Fibroblast of the aortic adventitia (primary cell): ENCODE results near the gene HRG. TPM values are rescaled to one million over a fixed set of nuclear protein-coding genes. Genes with fewer than 3 reads are reported as not detected.
A peak's percentile ranks its signal among the peaks of the same experiment; 100 is the strongest.

ENCODE experiments used
- DNase-seq: peaks from one replicate; pipeline ENCODE4 v3.0.0-alpha.2; 2010; ENCODE audit warnings: low read depth
- H3K4me3 ChIP-seq: 2 replicates; pipeline ENCODE4 v1.5.1; 2011; ENCODE audit warnings: low read depth, mild to moderate bottlenecking, control low read depth, low read length, moderate library complexity
- total RNA-seq: library from RNA; depleted of rRNA; stranded (reverse); fragments of >200 nt; gene quantifications from 2 replicates; pipeline ENCODE4 v1.2.3, GENCODE V29; 2012; ENCODE audit warnings: low replicate concordance
- TF ChIP-seq, protein P1 (sequence below): IDR thresholded peaks from 2 replicates; pipeline ENCODE4 v1.5.1; 2011; ENCODE audit warnings: mild to moderate bottlenecking, low read length, control low read depth, inconsistent platforms; ENCODE audit not compliant: insufficient read depth

The HRG gene, protein sequence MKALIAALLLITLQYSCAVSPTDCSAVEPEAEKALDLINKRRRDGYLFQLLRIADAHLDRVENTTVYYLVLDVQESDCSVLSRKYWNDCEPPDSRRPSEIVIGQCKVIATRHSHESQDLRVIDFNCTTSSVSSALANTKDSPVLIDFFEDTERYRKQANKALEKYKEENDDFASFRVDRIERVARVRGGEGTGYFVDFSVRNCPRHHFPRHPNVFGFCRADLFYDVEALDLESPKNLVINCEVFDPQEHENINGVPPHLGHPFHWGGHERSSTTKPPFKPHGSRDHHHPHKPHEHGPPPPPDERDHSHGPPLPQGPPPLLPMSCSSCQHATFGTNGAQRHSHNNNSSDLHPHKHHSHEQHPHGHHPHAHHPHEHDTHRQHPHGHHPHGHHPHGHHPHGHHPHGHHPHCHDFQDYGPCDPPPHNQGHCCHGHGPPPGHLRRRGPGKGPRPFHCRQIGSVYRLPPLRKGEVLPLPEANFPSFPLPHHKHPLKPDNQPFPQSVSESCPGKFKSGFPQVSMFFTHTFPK
- total RNA-seq = not detected in 2 replicates

DNA sequence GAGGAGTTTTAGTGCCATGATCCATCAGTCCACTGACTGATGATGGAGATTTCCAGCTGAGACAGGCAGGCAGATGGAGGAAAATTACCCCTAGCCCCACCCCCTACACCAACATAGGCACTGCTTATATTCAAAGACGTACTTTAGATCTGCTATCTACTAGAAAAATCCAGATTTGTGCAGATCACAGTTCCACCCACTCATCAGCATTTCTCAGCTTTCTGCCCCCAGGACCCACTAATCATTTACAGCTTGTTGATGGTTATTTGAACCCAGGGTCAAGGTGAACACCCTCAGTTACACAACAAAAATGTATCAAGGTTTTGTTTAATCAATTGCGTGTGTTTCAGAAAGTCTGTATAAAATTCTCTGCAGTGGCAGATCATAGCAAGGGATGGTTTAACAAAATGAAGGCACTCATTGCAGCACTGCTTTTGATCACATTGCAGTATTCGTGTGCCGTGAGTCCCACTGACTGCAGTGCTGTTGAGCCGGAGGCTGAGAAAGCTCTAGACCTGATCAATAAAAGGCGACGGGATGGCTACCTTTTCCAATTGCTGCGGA is at the start of gene HRG:
HRG (plus strand) TSS at position 390 of the 564 bp plus-strand sequence; CDS start at position 408, 18 bp downstream.
- no peak within 1 kb of the TSS for H3K4me3 ChIP-seq
- TF ChIP-seq, protein P1, sequence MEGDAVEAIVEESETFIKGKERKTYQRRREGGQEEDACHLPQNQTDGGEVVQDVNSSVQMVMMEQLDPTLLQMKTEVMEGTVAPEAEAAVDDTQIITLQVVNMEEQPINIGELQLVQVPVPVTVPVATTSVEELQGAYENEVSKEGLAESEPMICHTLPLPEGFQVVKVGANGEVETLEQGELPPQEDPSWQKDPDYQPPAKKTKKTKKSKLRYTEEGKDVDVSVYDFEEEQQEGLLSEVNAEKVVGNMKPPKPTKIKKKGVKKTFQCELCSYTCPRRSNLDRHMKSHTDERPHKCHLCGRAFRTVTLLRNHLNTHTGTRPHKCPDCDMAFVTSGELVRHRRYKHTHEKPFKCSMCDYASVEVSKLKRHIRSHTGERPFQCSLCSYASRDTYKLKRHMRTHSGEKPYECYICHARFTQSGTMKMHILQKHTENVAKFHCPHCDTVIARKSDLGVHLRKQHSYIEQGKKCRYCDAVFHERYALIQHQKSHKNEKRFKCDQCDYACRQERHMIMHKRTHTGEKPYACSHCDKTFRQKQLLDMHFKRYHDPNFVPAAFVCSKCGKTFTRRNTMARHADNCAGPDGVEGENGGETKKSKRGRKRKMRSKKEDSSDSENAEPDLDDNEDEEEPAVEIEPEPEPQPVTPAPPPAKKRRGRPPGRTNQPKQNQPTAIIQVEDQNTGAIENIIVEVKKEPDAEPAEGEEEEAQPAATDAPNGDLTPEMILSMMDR = no peak

DNA sequence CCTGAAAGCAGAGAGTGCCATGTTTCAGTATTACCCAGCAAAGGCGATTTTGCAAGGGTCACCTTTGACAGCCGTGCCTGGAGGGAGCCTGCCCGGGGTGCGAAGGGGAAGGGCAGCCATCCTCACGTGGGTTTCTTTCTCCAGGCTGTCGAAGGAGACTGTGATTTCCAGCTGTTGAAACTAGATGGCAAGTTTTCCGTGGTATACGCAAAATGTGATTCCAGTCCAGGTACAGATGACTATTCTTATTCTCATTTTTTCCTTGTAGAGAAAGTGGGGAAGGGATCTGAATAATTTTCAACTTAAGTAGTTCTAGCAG is 49.6 kb upstream of the HRG start:
- TF ChIP-seq, protein P1 = no peak
- DNase-seq = no peak
- no peak overlapping the region for H3K4me3 ChIP-seq

More for the DNA sequence above, at the start of gene HRG:
- DNase-seq = no peak

DNA sequence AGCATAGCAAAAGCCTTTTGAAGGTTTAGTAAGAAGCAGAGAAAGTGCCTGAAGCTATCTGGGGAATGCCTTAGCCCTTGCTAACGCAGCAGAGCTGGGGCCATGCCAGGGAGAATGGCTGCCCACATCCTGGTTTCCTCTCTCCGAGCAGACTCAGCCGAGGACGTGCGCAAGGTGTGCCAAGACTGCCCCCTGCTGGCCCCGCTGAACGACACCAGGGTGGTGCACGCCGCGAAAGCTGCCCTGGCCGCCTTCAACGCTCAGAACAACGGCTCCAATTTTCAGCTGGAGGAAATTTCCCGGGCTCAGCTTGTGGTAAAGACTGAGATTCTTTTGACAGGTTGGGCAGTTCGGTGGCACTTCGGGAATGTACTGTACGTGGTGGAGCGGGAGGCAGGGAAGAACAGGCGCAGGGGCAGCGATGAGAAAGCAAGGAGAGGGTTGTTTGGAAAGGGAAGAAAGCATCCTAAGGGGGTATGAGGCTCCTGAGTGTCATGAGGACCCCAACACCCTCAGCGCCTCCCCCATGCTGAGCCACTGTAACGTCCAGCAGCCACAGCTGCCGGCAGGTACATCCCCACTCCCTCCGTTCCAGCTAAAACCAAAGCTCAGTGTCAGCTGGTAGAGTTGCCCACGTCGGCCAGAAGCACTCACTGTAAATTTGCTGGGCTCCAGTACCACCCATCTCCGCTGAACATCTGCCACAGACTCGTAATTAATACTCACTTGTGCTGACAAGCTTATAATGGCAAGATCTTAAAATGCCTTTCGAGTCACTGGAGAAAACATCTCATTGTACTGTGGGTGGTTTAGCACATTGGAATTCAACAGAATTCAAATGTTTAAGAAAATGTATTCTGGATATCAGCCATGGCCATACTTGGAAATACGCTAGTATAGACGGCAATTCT is 48.5 kb upstream of the HRG start:
- TF ChIP-seq, protein P1 = peak; percentile 93
- DNase-seq = peak; percentile 98
- peak overlapping the region; percentile 40 for H3K4me3 ChIP-seq

DNA sequence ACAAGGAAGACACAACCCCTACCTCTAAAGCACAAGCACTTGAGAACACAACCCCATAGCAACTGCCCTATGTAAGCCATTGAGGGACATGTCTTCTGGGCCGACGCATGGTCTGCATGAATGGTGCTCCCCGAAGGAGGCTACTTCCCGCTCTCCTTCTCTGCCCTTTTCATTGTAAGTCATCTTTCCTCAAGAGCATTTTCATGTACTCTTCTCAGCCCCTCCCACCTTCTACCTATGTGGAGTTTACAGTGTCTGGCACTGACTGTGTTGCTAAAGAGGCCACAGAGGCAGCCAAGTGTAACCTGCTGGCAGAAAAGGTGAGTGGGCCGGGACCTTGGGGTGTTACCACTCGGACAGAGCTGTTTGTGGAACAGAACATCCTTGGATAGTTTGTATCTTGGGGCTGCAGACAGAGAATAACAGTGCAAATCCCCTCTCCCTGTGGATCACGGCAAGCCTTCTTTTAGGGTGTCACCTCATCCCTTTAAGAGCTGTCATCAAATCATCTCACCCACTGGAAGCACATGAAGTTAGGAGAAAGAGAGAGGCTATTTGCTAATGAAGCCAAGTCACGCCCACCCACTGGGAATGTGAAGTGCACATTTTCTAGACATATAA is 47.4 kb upstream of the HRG start:
- DNase-seq = no peak
- TF ChIP-seq, protein P1 = no peak
- no peak overlapping the region for H3K4me3 ChIP-seq

DNA sequence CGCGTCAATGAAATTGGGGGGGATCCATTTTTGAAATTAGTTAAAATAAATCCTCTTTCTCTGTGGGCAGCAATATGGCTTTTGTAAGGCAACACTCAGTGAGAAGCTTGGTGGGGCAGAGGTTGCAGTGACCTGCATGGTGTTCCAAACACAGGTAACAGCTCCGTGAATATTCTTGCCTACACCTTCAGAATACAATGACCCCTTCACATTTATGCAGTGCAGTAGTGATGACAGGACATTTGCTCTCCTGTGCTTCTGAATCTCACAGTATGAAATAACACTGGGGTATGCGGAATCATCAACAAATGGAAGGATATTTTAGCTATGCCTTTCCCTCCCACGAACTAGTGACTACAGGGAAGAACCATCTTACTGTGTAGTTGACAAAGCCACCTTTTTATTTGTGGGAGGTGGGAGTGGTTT is 46.0 kb upstream of the HRG start:
- DNase-seq = no peak
- TF ChIP-seq, protein P1 = no peak
- no peak overlapping the region for H3K4me3 ChIP-seq
